ENCODE measurements around the gene CYB5R3. TPM values are rescaled to one million over a fixed set of nuclear protein-coding genes. Genes with fewer than 3 reads are reported as not detected.
"Not testable (repeated sequence)": the region's sequence is repeated elsewhere in the genome, so short reads cannot be mapped to it uniquely, and the experiment has no call there.

CYB5R3 gene
- polyA plus RNA-seq, 2 of the 4 experiments (the other 2 are of a cell fraction) = 30.8 to 51.8 TPM

DNA sequence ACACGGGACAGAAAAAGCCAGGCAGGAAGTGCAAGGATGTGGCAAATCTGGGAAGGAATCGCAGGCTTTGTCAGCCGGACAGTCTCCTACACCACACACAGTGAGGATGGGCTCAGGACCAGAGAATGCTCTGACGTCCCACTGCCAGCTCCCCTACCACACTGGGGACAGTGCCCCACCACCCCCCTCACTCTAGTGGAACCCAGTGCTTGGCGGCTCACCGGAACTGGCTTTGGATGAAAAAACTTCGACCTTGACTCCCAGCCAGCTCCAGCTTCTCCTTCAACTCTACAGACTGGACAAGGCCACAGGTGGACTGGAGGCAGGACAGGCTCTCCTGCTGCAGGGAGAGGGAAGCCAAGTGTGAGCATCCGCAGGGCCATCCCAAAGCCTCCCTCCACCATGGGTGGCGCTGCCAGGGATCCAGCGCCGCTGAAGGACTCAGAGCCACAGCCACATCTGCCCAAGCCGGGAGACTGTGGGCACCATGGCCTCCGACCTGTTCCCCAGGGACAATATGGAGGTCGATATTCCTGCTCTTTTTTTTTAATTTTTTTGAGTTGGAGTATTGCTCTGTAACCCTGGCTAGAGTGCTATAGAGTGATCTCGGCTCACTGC, 71.5 kb downstream of the CYB5R3 start:
- Histone ChIP-seq H3K4me3 (no peak overlapping the region), H3K27ac (no peak overlapping the region), H3K9me3 (no peaks in the 10 kb centered on the region), H3K4me2 (no peak overlapping the region), H3K4me1 (no peaks in the 10 kb centered on the region)
- POLR2A ChIA-PET = no interaction called here
- no peak for DNase-seq (ENCODE audit: low read depth in 1 of 2, low spot score in 1 of 2)
- ATAC-seq = no peak
- CTCF ChIA-PET = interaction anchor here (0.8 kb wide), 1 partner anchor 15 kb away, joined by 3 read pairs; no protein-coding TSS in a partner anchor
- WGBS (ENCODE audit: missing lambda C conversion rate) = 95% methylated on average over 12 of the region's 15 CpGs
- FAIRE-seq = no peak
- TF ChIP-seq BCL3 (IDR thresholded peaks at IDR 0.05) = no peak
- no peak for TF ChIP-seq RCOR1 (IDR thresholded peaks at IDR 0.05; ENCODE audit: low read depth, low read length)
- no peak for TF ChIP-seq FOSB (CRISPR knock-in tag; IDR thresholded peaks at IDR 0.05)
- TF ChIP-seq E2F6 (IDR thresholded peaks at IDR 0.05; ENCODE audit: borderline replicate concordance, low read depth) = no peak
- TF ChIP-seq USF2 (IDR thresholded peaks at IDR 0.05) = no peak
- TF ChIP-seq, protein P1, sequence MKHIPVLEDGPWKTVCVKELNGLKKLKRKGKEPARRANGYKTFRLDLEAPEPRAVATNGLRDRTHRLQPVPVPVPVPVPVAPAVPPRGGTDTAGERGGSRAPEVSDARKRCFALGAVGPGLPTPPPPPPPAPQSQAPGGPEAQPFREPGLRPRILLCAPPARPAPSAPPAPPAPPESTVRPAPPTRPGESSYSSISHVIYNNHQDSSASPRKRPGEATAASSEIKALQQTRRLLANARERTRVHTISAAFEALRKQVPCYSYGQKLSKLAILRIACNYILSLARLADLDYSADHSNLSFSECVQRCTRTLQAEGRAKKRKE (CRISPR knock-in tag; IDR thresholded peaks at IDR 0.05; ENCODE audit: low read depth) = no peak
- no peak for TF ChIP-seq TFCP2L1 (CRISPR knock-in tag; IDR thresholded peaks at IDR 0.05)

DNA sequence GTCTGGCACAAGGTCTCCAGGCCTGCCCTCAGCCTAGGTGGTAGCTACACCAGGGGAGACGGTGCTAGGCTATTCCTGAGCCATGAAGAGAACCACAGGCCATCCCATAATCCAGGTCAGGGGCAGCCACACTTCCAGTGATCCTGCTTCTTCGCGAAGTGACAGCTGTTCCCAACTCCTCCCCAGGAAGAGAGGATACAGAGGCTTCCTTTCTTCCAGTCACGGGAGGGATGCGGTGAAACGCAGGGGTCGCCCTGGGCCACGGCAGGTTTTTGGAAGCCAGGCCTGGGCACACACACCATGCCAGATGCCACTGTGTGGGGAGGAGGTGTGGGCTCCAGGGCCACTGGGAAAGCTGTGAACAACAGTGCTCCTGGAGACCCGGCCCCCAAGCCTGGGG, 72.1 kb downstream of the CYB5R3 start:
- H3K4me1 ChIP-seq; H3K4me2 ChIP-seq; H3K4me3 ChIP-seq; H3K9me3 ChIP-seq; DNase-seq (ENCODE audit: low read depth in 1 of 2, low spot score in 1 of 2); POLR2A ChIA-PET; FAIRE-seq; H3K27ac ChIP-seq; CTCF ChIA-PET; ATAC-seq: not testable (repeated sequence)
- 100% methylated on average over 6 of the region's 9 CpGs for WGBS (ENCODE audit: missing lambda C conversion rate)

DNA sequence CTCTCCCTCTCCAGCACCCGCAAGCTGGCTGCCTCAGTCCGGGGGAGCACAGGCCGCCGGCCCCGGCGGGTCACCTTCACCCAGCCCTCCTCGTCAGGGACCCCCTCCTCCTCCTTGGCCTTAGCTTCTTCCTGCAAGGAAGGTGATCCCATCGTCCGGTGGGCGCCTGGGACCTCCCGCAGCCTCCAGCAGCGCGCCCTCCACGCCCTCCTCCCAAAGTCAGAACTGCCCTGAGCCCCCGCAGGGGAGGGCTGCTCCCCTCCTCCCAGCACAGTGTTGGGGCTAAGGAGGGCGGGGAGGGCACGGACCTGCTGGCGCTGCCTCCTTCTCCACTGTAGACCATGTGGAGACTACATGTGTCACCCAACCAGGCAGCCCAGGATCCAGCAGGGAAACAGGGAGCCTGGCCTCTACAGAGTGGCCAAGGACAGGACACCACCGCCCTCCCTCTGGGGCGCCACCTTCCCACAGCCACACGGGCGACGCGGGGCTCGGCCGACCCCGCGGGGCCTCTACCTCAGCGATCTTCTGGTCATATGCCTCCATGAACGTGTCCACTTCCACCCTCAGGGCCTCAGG, 73.1 kb downstream of the CYB5R3 start:
- no CpG with 5 or more reads among the region's 30 CpGs for WGBS (ENCODE audit: missing lambda C conversion rate)
- FAIRE-seq; H3K4me3 ChIP-seq; DNase-seq (ENCODE audit: low read depth in 1 of 2, low spot score in 1 of 2); H3K27ac ChIP-seq; H3K4me2 ChIP-seq; H3K9me3 ChIP-seq; POLR2A ChIA-PET; CTCF ChIA-PET; ATAC-seq; H3K4me1 ChIP-seq: not testable (repeated sequence)

DNA sequence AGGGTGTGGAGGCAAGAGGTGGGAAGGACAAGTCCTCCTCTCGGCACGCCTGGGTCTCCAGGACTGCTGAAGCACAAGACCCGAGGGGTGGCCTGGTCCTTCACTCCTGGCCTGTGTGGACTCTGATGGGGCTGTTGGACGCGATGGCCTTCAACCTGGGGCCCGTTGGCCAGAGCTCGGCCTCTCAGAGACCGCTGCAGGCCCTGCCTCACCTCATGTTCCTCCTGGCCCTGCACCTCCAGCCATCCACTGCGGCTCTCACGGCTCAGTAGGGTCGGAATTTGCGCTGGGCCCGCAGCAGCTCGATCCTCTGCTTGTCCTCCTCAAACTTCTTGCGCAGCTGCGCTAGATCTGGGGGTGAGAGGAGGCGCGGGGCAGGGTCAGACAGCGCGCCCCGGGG, 74.7 kb downstream of the CYB5R3 start:
- 91% methylated on average over 14 of the region's 21 CpGs for WGBS (ENCODE audit: missing lambda C conversion rate)
- FAIRE-seq, ATAC-seq: not testable (repeated sequence)

GRCh38 chr22:42574046-42574445, 75.1 kb downstream of the CYB5R3 start:
- H3K27ac ChIP-seq; FAIRE-seq; H3K9me3 ChIP-seq; DNase-seq (ENCODE audit: low read depth in 1 of 2, low spot score in 1 of 2); H3K4me2 ChIP-seq; POLR2A ChIA-PET; H3K4me1 ChIP-seq; H3K4me3 ChIP-seq: not testable (repeated sequence)
- 100% methylated on average over 1 of the region's 1 CpG for WGBS (ENCODE audit: missing lambda C conversion rate)
- CTCF ChIA-PET = interaction anchor here (1.2 kb wide), 1 partner anchor 14 kb away, joined by 3 read pairs; no protein-coding TSS in a partner anchor
- peak; percentile 25 to 68; a peak in 4 of 6 replicates for ATAC-seq

More for the DNA sequence above, 74.7 kb downstream of the CYB5R3 start:
- CTCF ChIA-PET = interaction anchor here (1.2 kb wide), 1 partner anchor 14 kb away, joined by 3 read pairs; no protein-coding TSS in a partner anchor
- H3K4me1 ChIP-seq; H3K27ac ChIP-seq; H3K4me2 ChIP-seq; H3K4me3 ChIP-seq; POLR2A ChIA-PET; DNase-seq (ENCODE audit: low read depth in 1 of 2, low spot score in 1 of 2); H3K9me3 ChIP-seq: not testable (repeated sequence)

DNA sequence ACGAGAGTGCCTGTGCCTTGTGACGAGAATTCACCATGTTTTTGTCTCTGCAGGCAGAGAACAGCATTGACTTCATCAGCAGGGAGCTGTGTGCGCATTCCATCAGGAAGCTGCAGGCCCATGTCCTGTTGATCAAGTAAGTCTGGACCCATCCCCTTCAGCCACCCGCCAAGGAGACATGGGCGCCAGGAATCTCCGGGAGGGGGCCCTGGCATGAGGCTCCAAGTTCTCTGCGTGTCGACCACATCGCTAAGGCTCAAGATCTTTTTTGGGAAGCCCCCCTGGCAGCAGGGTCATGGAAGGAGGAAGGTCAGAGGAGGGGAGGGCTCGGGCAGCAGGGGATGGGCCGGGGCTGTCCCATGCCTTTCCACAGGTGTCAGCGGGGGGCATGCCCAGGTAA, 78.1 kb downstream of the CYB5R3 start:
- H3K9me3 ChIP-seq; POLR2A ChIA-PET; CTCF ChIA-PET; DNase-seq (ENCODE audit: low read depth in 1 of 2, low spot score in 1 of 2); H3K4me1 ChIP-seq; H3K4me3 ChIP-seq; FAIRE-seq; H3K4me2 ChIP-seq; H3K27ac ChIP-seq: not testable (repeated sequence)
- 0 out of 6 replicates have a peak, but pooled peaks of 1 of the 2 experiments have one; percentile 1 for ATAC-seq
- 100% methylated on average over 1 of the region's 12 CpGs for WGBS (ENCODE audit: missing lambda C conversion rate)

DNA sequence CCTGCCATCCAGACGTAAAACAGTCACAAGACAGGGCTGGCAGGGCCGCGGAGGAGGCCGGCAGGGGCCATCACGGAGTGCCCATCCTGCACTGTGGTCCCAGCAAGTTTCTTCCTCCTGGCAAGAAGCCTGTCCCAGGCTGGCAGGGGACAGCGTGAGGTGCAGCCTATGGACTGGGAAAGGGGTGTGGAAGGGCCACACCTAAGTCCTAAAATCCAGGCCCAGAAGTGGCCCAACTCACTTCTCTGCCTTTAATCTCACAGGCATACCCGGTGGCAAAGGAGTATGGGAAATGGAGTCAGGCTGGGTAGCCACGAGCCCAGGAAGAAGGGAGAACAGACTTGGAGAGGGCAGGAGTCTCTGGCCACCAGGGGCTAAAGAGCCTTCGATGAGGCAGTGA, 78.6 kb downstream of the CYB5R3 start:
- DNase-seq (ENCODE audit: low read depth in 1 of 2, low spot score in 1 of 2); FAIRE-seq; H3K4me1 ChIP-seq; H3K4me2 ChIP-seq; CTCF ChIA-PET; POLR2A ChIA-PET; H3K4me3 ChIP-seq; H3K9me3 ChIP-seq; H3K27ac ChIP-seq: not testable (repeated sequence)
- 79% methylated on average over 8 of the region's 9 CpGs for WGBS (ENCODE audit: missing lambda C conversion rate)
- peak; percentile 20 to 23; a peak in 5 of 6 replicates for ATAC-seq

- H3K9me3 ChIP-seq; DNase-seq (ENCODE audit: low read depth in 1 of 2, low spot score in 1 of 2); FAIRE-seq; H3K4me1 ChIP-seq; POLR2A ChIA-PET; H3K4me3 ChIP-seq; H3K4me2 ChIP-seq; ATAC-seq; CTCF ChIA-PET; H3K27ac ChIP-seq: not testable (repeated sequence)
- 61% methylated on average over 4 of the region's 6 CpGs for WGBS (ENCODE audit: missing lambda C conversion rate)
These were observed 81.2 kb downstream of the CYB5R3 start for GRCh38 chr22:42567950-42568349.
